ENCODE results near the gene CDK16. TPM values are rescaled to one million over a fixed set of nuclear protein-coding genes. Genes with fewer than 3 reads are reported as not detected.

The CDK16 gene
- total and polyA plus RNA-seq, 2 donors (not counting 3 experiments of a cell fraction or from before 2014, with no cell fraction given), result 99.9 to 149 TPM

DNA sequence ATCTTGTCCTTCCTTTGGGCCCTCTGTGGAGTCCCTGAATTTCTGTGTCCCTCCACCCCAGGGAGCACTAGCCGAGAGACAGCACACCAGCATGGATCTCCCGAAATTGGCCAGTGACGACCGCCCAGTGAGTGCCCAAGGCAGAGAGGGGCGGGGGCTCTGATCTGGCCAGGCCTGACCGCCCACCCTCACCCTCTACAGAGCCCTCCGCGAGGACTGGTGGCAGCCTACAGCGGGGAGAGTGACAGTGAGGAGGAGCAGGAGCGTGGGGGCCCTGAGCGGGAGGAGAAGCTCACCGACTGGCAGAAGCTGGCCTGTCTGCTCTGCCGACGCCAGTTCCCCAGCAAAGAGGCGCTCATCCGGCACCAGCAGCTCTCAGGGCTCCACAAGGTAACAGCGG is 33.2 kb upstream of the CDK16 start:
- Histone ChIP-seq H3K4me1 (ENCODE audit: control insufficient read depth, extremely low read depth, insufficient read depth, low read length) (peaks cover under 1% of the 10 kb centered on the region), H4K20me1 (replicated peaks; ENCODE audit: control insufficient read depth, extremely low read depth, insufficient read depth, low read length) (no peaks in the 10 kb centered on the region), H3K36me3 (ENCODE audit: control insufficient read depth in 2 of 2, extremely low read depth in 1 of 2, insufficient read depth in 2 of 2, low read length in 2 of 2) (peaks cover 0 to 29% of the 10 kb centered on the region in 2 experiments), H3K4me3 (replicated peaks in 1 of 3; ENCODE audit: insufficient read depth in 1 of 3, low read depth in 1 of 3, low read length in 3 of 3) (no peak overlapping the region), H3K9me1 (replicated peaks; ENCODE audit: control insufficient read depth, extremely low read depth, insufficient read depth, low read length) (no peaks in the 10 kb centered on the region), H3K9me3 (replicated peaks; ENCODE audit: control insufficient read depth, insufficient read depth, low read length) (no peaks in the 10 kb centered on the region), H3K9ac (replicated peaks; ENCODE audit: extremely low read depth, insufficient read depth, low read length) (no peak overlapping the region), H3K27me3 (ENCODE audit: control insufficient read depth in 2 of 2, insufficient read depth in 2 of 2, low read length in 2 of 2) (no peaks in the 10 kb centered on the region), H3K27ac (ENCODE audit: insufficient read depth, low read depth, low read length) (no peak overlapping the region), H3K79me2 (ENCODE audit: control insufficient read depth, insufficient read depth, low read length) (no peaks in the 10 kb centered on the region), H2AFZ (ENCODE audit: low read depth, low read length) (no peak overlapping the region), H3K4me2 (ENCODE audit: insufficient read depth, low read length) (no peak overlapping the region)
- BruUV-seq (replicated peaks), result no TSS peak
- no peak for TF ChIP-seq GATA2 (IDR thresholded peaks at IDR 0.05; ENCODE audit: insufficient read depth, insufficient read length, low read depth, low read length)
- no peak for TF ChIP-seq JUN (IDR thresholded peaks at IDR 0.05; ENCODE audit: borderline replicate concordance, insufficient read depth, insufficient read length, low read depth)
- TF ChIP-seq MYC (IDR thresholded peaks at IDR 0.05; ENCODE audit: low read depth, low read length), result no peak
- TF ChIP-seq FOS (IDR thresholded peaks at IDR 0.05; ENCODE audit: borderline replicate concordance, insufficient read depth, low read length), result no peak
- no peak for TF ChIP-seq POLR2A (IDR thresholded peaks at IDR 0.05; ENCODE audit: low read depth, low read length)
- TF ChIP-seq POLR2AphosphoS5 (IDR thresholded peaks at IDR 0.05; ENCODE audit: insufficient read depth, low read depth, low read length), result no peak
- no peak for TF ChIP-seq EZH2 (IDR thresholded peaks at IDR 0.05; ENCODE audit: borderline replicate concordance, low read depth, low read length, severe bottlenecking)
- TF ChIP-seq, protein P1, sequence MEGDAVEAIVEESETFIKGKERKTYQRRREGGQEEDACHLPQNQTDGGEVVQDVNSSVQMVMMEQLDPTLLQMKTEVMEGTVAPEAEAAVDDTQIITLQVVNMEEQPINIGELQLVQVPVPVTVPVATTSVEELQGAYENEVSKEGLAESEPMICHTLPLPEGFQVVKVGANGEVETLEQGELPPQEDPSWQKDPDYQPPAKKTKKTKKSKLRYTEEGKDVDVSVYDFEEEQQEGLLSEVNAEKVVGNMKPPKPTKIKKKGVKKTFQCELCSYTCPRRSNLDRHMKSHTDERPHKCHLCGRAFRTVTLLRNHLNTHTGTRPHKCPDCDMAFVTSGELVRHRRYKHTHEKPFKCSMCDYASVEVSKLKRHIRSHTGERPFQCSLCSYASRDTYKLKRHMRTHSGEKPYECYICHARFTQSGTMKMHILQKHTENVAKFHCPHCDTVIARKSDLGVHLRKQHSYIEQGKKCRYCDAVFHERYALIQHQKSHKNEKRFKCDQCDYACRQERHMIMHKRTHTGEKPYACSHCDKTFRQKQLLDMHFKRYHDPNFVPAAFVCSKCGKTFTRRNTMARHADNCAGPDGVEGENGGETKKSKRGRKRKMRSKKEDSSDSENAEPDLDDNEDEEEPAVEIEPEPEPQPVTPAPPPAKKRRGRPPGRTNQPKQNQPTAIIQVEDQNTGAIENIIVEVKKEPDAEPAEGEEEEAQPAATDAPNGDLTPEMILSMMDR (IDR thresholded peaks at IDR 0.05; ENCODE audit: extremely low read depth in 1 of 2, insufficient read depth in 1 of 2, low read depth in 1 of 2, low read length in 2 of 2), result no peak
- TF ChIP-seq, protein P2, sequence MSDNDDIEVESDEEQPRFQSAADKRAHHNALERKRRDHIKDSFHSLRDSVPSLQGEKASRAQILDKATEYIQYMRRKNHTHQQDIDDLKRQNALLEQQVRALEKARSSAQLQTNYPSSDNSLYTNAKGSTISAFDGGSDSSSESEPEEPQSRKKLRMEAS (IDR thresholded peaks at IDR 0.05; ENCODE audit: insufficient read depth, insufficient read length), result no peak
- intact Hi-C loops (cut with micrococcal nuclease) (no loop called here), dilution Hi-C loops (cut with MboI; ENCODE audit: extremely low pct_ligation_motif_present, low sequenced_read_pairs) (no loop called here)
- DNase-seq (ENCODE audit: low read depth, low spot score), result no peak
- no peak for FAIRE-seq
- ChIA-PET POLR2A (no interaction called here), CTCF (no interaction called here)

All from endothelial cell of umbilical vein (primary cell).